Gastrocnemius medialis (tissue), 4 donors: ENCODE measurements around the gene GABRB3. TPM values are rescaled to one million over a fixed set of nuclear protein-coding genes. Genes with fewer than 3 reads are reported as not detected.

Source experiments
- ATAC-seq, 2 donors: fragments of 150-250 bp; one replicate each; pipeline ENCODE4 v1.9.1; 2016
- DNase-seq, 2 donors: peaks; one replicate each; pipeline ENCODE4 v3.0.0-alpha.2; 2019
- H3K27ac ChIP-seq, 4 donors: fragments of 200-600 bp; sonication (generic); 1 replicate in 1 of 4; 2 replicates in 3 of 4; pipeline ENCODE4 v1.5.1; 2016 to 2018; ENCODE audit warnings: mild to moderate bottlenecking in 2 of 4, moderate library complexity in 1 of 4
- H3K27me3 ChIP-seq, 3 donors: fragments of 200-600 bp; sonication (generic) in 2 of 3; 1 replicate in 1 of 3; 2 replicates in 2 of 3; pipeline versions ENCODE4 v1.5.1 to v1.6.0; 2016 to 2019; ENCODE audit warnings: mild to moderate bottlenecking in 1 of 3, moderate library complexity in 1 of 3
- H3K36me3 ChIP-seq, 2 donors: fragments of 200-600 bp; sonication (generic) in 1 of 2; one replicate each; pipeline ENCODE4 v1.5.1; 2017 to 2018
- H3K4me1 ChIP-seq, 2 donors: fragments of 200-600 bp; sonication (generic) in 1 of 2; one replicate each; pipeline ENCODE4 v1.5.1; 2016 to 2017; ENCODE audit warnings: mild to moderate bottlenecking in 2 of 2
- H3K4me3 ChIP-seq, 4 donors: fragments of 200-600 bp; sonication (generic) in 3 of 4; 1 replicate in 1 of 4; 2 replicates in 3 of 4; pipeline ENCODE4 v1.5.1; 2016 to 2019; ENCODE audit warnings: mild to moderate bottlenecking in 2 of 4
- H3K9me3 ChIP-seq, 3 donors: fragments of 200-600 bp; sonication (generic) in 2 of 3; 1 replicate in 1 of 3; 2 replicates in 2 of 3; pipeline ENCODE4 v1.5.1; 2016 to 2019
- POLR2A ChIP-seq, 2 donors: fragments of 450-650 bp; IDR thresholded peaks; one replicate each; pipeline ENCODE4 v1.6.1; 2017; ENCODE audit warnings: antibody characterized with exemption in 2 of 2, mild to moderate bottlenecking in 2 of 2, moderate library complexity in 2 of 2
- in situ Hi-C, 4 donors: fragments of 200-750 bp; cut with MboI; loops; one replicate each; pipeline versions ENCODE4 v1.15.0 to v1.8.0; 2017; ENCODE audit warnings: low sequenced_read_pairs in 4 of 4
- intact Hi-C: fragments of 100-400 bp; cut with DNase I; formaldehyde crosslinking; loops from one replicate; pipeline ENCODE4 v1.15.1; 2023; ENCODE audit warnings: low total_unique reads
- total RNA-seq, 4 donors: library from RNA; depleted of rRNA; stranded (reverse); fragments of >200 nt; gene quantifications; one replicate each; pipeline versions ENCODE4 v1.1.0 to v1.2.3, GENCODE V29; 2016
- TF ChIP-seq, protein P1 (sequence below), 5 experiments: fragments of 450-650 bp in 3 of 5; fragments of 200-600 bp in 2 of 5; sonication (generic) in 2 of 5; IDR thresholded peaks in 4 of 5; conservative IDR thresholded peaks in 1 of 5; 1 replicate in 4 of 5; 2 replicates in 1 of 5; pipeline ENCODE4 v1.5.1; 2016 to 2019; ENCODE audit warnings: antibody characterized with exemption in 5 of 5, mild to moderate bottlenecking in 3 of 5, moderate library complexity in 3 of 5

GABRB3 gene
- total RNA-seq, 4 donors from 2014 or later: 0.23 to 0.91 (median 0.35) TPM

DNA sequence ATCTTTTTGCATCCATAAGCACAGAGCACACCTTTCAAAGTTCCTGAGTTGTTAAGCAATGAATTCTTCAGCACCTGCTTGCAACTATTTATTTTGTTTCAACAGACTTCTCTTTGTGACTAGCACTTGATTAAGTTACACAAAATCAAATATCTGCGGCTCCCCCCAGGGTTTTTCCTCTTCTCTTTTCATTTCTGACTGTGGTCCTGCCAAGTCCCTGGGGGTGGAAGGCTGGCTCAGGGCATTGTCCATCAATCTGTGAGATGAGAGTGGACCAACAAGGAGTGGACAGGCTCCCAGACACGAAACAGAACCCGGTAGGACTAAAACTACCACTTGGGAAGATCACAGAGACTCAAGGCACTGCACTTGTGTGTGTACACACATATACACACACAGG lies 96.8 kb downstream of the GABRB3 start:
- Histone ChIP-seq H3K27ac (no peak overlapping the region), H3K27me3 (no peaks in the 10 kb centered on the region), H3K4me1 (no peaks in the 10 kb centered on the region), H3K36me3 (no peaks in the 10 kb centered on the region), H3K4me3 (no peak overlapping the region), H3K9me3 (no peaks in the 10 kb centered on the region)
- in situ Hi-C loops (no loop called here), intact Hi-C loops (no loop called here)
- no peak for DNase-seq
- TF ChIP-seq, protein P1, sequence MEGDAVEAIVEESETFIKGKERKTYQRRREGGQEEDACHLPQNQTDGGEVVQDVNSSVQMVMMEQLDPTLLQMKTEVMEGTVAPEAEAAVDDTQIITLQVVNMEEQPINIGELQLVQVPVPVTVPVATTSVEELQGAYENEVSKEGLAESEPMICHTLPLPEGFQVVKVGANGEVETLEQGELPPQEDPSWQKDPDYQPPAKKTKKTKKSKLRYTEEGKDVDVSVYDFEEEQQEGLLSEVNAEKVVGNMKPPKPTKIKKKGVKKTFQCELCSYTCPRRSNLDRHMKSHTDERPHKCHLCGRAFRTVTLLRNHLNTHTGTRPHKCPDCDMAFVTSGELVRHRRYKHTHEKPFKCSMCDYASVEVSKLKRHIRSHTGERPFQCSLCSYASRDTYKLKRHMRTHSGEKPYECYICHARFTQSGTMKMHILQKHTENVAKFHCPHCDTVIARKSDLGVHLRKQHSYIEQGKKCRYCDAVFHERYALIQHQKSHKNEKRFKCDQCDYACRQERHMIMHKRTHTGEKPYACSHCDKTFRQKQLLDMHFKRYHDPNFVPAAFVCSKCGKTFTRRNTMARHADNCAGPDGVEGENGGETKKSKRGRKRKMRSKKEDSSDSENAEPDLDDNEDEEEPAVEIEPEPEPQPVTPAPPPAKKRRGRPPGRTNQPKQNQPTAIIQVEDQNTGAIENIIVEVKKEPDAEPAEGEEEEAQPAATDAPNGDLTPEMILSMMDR (IDR thresholded peaks at IDR 0.05 in 4 of 5, conservative IDR thresholded peaks at IDR 0.05 in 1 of 5): no peak
- TF ChIP-seq POLR2A (IDR thresholded peaks at IDR 0.05): no peak
- no peak for ATAC-seq

DNA sequence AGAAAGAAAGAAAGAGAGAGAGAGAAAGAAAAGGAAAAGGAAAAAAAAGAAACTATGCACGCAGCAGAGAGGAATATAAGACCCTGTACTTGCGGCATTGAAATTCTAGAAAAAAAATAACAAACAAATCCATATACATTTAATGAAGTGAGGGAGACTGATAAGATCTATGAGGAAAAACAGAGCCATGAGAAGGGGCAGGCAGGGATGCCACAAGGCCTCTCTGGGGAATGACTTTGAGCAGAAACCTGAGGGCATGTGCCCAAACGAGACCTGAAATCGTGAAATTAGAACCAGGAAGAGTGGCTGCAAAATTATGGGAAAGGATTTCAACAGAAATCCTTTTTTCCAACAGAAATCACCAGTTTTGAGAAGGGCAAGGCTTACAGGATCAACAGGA lies 98.4 kb downstream of the GABRB3 start:
- in situ Hi-C loops: no loop called here
- Histone ChIP-seq H3K27ac (no peak overlapping the region), H3K4me1 (no peaks in the 10 kb centered on the region), H3K36me3 (no peaks in the 10 kb centered on the region), H3K9me3 (no peaks in the 10 kb centered on the region), H3K27me3 (no peaks in the 10 kb centered on the region), H3K4me3 (no peak overlapping the region)
- TF ChIP-seq, protein P1 (IDR thresholded peaks at IDR 0.05 in 4 of 5, conservative IDR thresholded peaks at IDR 0.05 in 1 of 5): no peak
- no peak for TF ChIP-seq POLR2A (IDR thresholded peaks at IDR 0.05)
- intact Hi-C loops: no loop called here
- DNase-seq (no peak), ATAC-seq (no peak)

DNA sequence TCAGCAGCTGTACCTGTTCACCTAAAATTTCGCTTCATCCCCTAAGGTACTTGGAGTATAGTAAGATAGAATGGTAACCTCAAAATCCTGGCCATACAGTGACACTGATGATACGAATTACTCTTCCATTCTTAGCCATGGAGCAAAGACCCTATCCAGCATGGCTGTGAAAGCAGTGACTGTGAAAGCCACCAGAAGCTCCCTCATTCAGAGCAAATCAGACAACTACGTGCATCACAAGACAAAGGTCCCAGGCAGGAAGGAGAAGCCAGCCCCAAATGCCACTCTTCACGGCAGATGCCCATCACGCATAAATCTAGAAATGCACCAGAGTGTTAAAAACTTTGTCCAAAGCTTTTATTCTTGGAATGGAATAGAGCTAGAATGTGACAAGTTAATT lies 99.4 kb downstream of the GABRB3 start:
- no peak for ATAC-seq
- no peak overlapping the region for H3K4me3 ChIP-seq
- TF ChIP-seq POLR2A (IDR thresholded peaks at IDR 0.05): no peak
- TF ChIP-seq, protein P1 (IDR thresholded peaks at IDR 0.05 in 4 of 5, conservative IDR thresholded peaks at IDR 0.05 in 1 of 5): no peak
- DNase-seq: no peak
- H3K36me3 ChIP-seq: no peaks in the 10 kb centered on the region
- in situ Hi-C loops: no loop called here
- intact Hi-C loops: no loop called here
- no peak overlapping the region for H3K27ac ChIP-seq
- H3K9me3 ChIP-seq: no peaks in the 10 kb centered on the region
- H3K4me1 ChIP-seq: no peaks in the 10 kb centered on the region
- no peaks in the 10 kb centered on the region for H3K27me3 ChIP-seq

DNA sequence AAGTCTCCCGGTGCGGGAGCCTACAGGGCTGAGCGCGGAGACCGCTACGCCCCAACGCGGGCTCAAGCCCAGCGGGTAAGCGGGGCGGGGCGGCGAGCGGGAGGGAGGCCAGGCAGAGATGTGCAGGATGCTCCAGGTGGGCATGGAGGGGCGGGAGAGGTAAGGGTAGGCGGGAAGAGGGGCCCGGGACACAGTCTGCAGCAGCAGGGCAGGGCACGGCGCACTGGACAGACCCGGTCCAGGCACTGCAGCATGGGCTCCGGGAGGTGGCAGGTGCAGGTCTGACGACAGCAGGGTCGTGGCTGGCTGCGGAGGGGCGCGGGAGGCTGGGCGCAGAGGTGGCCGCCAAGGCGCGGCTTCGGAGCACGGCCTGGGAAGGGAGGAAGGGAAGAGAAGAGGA lies 102.8 kb downstream of the GABRB3 start:
- Histone ChIP-seq H3K4me3 (no peak overlapping the region), H3K36me3 (no peaks in the 10 kb centered on the region), H3K27me3 (no peaks in the 10 kb centered on the region), H3K27ac (no peak overlapping the region), H3K4me1 (no peaks in the 10 kb centered on the region), H3K9me3 (no peaks in the 10 kb centered on the region)
- no peak for ATAC-seq
- no peak for DNase-seq
- intact Hi-C loops: no loop called here
- in situ Hi-C loops: no loop called here
- TF ChIP-seq POLR2A (IDR thresholded peaks at IDR 0.05): no peak
- TF ChIP-seq, protein P1 (IDR thresholded peaks at IDR 0.05 in 4 of 5, conservative IDR thresholded peaks at IDR 0.05 in 1 of 5): no peak

DNA sequence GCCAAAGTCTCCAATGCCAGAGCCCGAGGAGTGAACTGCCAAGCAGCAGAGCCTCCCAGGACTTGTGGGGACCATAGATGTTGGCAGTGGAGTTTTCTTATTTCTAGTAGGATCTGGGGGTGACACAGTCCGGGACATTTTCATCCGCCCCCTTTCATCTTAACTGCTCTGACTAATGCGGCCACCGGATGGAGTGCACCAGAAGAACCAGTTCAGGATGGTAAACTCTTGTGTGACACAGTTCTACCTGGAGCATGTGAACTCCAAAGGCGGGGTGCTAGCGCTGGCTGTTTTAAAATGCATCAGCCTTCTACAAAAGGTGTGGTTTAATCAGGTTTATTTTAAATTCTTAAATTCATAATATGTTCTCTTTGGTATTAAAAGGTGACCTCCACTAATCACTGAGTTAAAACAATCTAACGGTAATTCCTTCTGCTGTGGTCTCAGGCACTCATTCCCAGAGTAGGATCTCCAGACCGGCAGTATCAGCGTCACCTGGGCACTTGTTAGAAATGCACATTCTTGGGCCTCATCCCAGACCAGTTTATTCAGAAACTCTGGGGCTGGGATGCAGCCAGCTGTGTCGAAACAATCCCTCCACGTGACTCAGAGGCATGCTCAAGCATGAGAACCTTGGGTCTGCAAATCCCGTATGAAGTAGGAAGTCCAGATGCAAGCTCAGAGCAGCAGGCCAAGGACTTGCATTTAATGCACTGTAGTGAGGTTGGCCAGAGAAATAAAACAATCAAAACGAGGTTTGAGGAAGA lies 105.5 kb downstream of the GABRB3 start:
- ATAC-seq: no peak
- no peaks in the 10 kb centered on the region for H3K9me3 ChIP-seq
- no peak for TF ChIP-seq POLR2A (IDR thresholded peaks at IDR 0.05)
- TF ChIP-seq, protein P1 (IDR thresholded peaks at IDR 0.05 in 4 of 5, conservative IDR thresholded peaks at IDR 0.05 in 1 of 5): no peak
- H3K27ac ChIP-seq: no peak overlapping the region
- no peak for DNase-seq
- H3K36me3 ChIP-seq: no peaks in the 10 kb centered on the region
- H3K4me3 ChIP-seq: no peak overlapping the region
- H3K27me3 ChIP-seq: no peaks in the 10 kb centered on the region
- intact Hi-C loops (no loop called here), in situ Hi-C loops (no loop called here)
- no peaks in the 10 kb centered on the region for H3K4me1 ChIP-seq
